OCI-LY1 (cell line): ENCODE measurements around the gene MCUR1.

Source experiments
- H2AFZ ChIP-seq: fragments of 200-600 bp; sonication (generic), shearing (Covaris generic); 2 replicates; pipeline ENCODE4 v1.6.0; 2014; ENCODE audit warnings: antibody characterized with exemption, mild to moderate bottlenecking, low read length
- H3F3A ChIP-seq: fragments of 200-600 bp; sonication (generic), shearing (Covaris generic); 2 replicates; pipeline ENCODE4 v1.6.0; 2014; ENCODE audit warnings: mild to moderate bottlenecking, antibody characterized with exemption, low read length, moderate library complexity; ENCODE audit not compliant: insufficient read depth
- H3K27ac ChIP-seq: fragments of 200-600 bp; sonication (generic); 2 replicates; pipeline ENCODE4 v1.5.1; 2014; ENCODE audit warnings: low read length, mixed run types, mild to moderate bottlenecking, low read depth; ENCODE audit not compliant: poor library complexity, severe bottlenecking
- H3K27me3 ChIP-seq: fragments of 200-600 bp; sonication (generic); 2 replicates; pipeline ENCODE4 v1.6.0; 2014; ENCODE audit warnings: antibody characterized with exemption, mild to moderate bottlenecking, low read length, moderate library complexity; ENCODE audit not compliant: insufficient read depth
- H3K36me3 ChIP-seq: fragments of 200-600 bp; sonication (generic); 2 replicates; pipeline ENCODE4 v1.6.1; 2014; ENCODE audit warnings: mild to moderate bottlenecking, antibody characterized with exemption, low read length, moderate library complexity, mixed read lengths; ENCODE audit not compliant: insufficient read depth
- H3K4me1 ChIP-seq: fragments of 200-600 bp; sonication (generic); 2 replicates; pipeline ENCODE4 v1.5.1; 2014; ENCODE audit warnings: mild to moderate bottlenecking, low read length, moderate library complexity; ENCODE audit not compliant: insufficient read depth, severe bottlenecking
- H3K4me2 ChIP-seq: fragments of 200-600 bp; sonication (generic), shearing (Covaris generic); 2 replicates; pipeline ENCODE4 v1.6.1; 2014; ENCODE audit warnings: low read length
- H3K4me3 ChIP-seq: fragments of 200-600 bp; sonication (generic); 2 replicates; pipeline ENCODE4 v1.5.1; 2014; ENCODE audit warnings: low read length, low read depth, mild to moderate bottlenecking, mixed read lengths; ENCODE audit not compliant: poor library complexity, severe bottlenecking
- H3K79me2 ChIP-seq: fragments of 200-600 bp; shearing (Covaris generic); 2 replicates; pipeline ENCODE4 v1.6.1; 2016; ENCODE audit warnings: mixed run types, low read length, mixed read lengths; ENCODE audit not compliant: insufficient read depth
- H3K9ac ChIP-seq: fragments of 200-600 bp; sonication (generic), shearing (Covaris generic); 2 replicates; pipeline ENCODE4 v1.6.1; 2014; ENCODE audit warnings: mild to moderate bottlenecking, low read length, mixed read lengths
- H3K9me2 ChIP-seq: fragments of 200-600 bp; sonication (generic), shearing (Covaris generic); 2 replicates; pipeline ENCODE4 v1.6.1; 2014; ENCODE audit warnings: low read depth, mild to moderate bottlenecking, low read length, mixed read lengths
- H3K9me3 ChIP-seq: fragments of 200-600 bp; shearing (Covaris generic); 2 replicates; pipeline ENCODE4 v1.6.1; 2014; ENCODE audit warnings: low read length, mixed read lengths
- H4K20me1 ChIP-seq: fragments of 200-600 bp; sonication (generic), shearing (Covaris generic); 2 replicates; pipeline ENCODE4 v1.6.0; 2016; ENCODE audit warnings: mild to moderate bottlenecking, low read length; ENCODE audit not compliant: insufficient read depth
- EZH2 ChIP-seq: fragments of 200-600 bp; sonication (generic), shearing (Covaris generic); IDR thresholded peaks from 2 replicates; pipeline ENCODE4 v1.8.0; 2017; ENCODE audit warnings: borderline replicate concordance, mixed run types, mild to moderate bottlenecking, antibody characterized with exemption, low read length, moderate library complexity, mixed read lengths
- TF ChIP-seq, protein P1 (sequence below): fragments of 200-600 bp; sonication (generic), shearing (Covaris generic); IDR thresholded peaks from 2 replicates; pipeline ENCODE4 v1.5.1; 2017; ENCODE audit warnings: mild to moderate bottlenecking, antibody characterized with exemption, low read length, moderate library complexity, mixed read lengths

MCUR1 gene

DNA sequence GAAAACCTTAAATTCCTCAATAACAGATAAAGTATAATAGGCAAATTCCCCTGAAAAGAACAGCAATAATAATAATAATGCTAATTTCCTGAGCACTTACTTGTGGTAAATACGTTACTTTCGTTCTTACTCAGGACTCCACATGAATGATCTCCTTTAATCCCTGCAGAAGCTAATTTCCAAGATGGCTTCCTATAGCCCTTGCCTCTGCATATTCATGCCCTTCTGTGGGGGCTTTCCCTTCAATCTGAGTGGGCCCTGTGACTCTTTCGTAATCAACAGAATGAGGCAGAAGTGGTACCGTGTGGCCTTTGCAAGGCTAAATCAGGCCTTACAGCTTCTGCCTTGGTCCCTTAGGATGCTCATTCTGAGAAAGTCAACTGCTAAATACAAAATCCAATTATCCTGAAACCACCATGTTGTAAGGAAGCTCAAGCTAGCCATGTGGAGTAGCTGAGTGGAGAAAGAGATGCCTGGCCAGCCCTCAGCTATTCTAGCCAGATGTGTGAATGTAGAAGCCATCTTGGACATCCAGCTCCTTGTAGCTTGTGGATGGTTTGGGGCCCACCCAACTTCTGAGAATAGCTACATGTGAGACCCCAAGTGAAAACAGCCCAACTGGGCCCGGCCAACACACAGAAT, 50.5 kb downstream of the MCUR1 start:
- Histone ChIP-seq H4K20me1 (no peaks in the 10 kb centered on the region), H3K9me3 (no peaks in the 10 kb centered on the region), H3K36me3 (no peaks in the 10 kb centered on the region), H3K79me2 (no peaks in the 10 kb centered on the region), H3K4me2 (no peak overlapping the region), H3K4me3 (no peak overlapping the region), H3K9ac (no peak overlapping the region), H3K4me1 (peaks cover 26% of the 10 kb centered on the region), H3F3A (no peaks in the 10 kb centered on the region), H3K27ac (no peak overlapping the region), H3K27me3 (no peaks in the 10 kb centered on the region), H2AFZ (no peak overlapping the region), H3K9me2 (no peaks in the 10 kb centered on the region)
- TF ChIP-seq, protein P1, sequence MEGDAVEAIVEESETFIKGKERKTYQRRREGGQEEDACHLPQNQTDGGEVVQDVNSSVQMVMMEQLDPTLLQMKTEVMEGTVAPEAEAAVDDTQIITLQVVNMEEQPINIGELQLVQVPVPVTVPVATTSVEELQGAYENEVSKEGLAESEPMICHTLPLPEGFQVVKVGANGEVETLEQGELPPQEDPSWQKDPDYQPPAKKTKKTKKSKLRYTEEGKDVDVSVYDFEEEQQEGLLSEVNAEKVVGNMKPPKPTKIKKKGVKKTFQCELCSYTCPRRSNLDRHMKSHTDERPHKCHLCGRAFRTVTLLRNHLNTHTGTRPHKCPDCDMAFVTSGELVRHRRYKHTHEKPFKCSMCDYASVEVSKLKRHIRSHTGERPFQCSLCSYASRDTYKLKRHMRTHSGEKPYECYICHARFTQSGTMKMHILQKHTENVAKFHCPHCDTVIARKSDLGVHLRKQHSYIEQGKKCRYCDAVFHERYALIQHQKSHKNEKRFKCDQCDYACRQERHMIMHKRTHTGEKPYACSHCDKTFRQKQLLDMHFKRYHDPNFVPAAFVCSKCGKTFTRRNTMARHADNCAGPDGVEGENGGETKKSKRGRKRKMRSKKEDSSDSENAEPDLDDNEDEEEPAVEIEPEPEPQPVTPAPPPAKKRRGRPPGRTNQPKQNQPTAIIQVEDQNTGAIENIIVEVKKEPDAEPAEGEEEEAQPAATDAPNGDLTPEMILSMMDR = no peak
- no peak for TF ChIP-seq EZH2

GRCh38 chr6:13762611-13763441, 51.5 kb downstream of the MCUR1 start:
- H3K4me2 ChIP-seq = no peak overlapping the region

DNA sequence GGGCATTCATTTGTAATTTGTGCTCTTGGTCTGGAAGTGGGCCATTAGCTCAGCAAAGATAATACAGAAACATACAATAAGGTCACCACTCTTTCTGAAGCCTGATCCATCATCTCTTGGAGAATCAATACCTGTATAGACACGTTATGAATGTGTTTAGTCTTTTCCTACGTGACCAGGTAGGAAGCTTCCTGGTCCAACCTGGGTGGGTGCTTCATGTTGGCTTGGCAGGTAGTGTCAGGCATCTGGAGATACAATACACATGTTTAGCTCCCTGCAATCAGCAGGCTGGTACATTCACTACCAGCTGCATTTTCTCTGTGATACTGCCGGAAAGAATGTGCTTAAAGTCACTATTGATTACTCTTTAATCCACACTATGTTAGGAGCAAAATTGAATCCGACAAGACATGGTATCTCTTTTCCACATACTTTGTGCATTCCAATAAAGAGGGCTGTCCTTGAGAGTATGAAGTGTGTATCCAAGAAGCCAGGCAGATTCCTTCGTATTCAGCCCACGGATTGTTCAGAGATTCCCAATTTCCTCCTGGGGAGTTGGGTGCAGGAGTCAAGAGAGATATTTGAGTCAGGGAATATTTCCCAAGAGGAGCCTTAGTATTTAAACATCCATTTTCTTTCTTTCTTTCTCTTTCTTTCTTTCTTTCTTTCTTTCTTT, 52.9 kb downstream of the MCUR1 start:
- Histone ChIP-seq H3K79me2 (no peaks in the 10 kb centered on the region), H3K4me1 (peaks cover 16% of the 10 kb centered on the region), H3K27ac (no peak overlapping the region), H3K9ac (no peak overlapping the region), H2AFZ (no peak overlapping the region), H3K9me3 (no peaks in the 10 kb centered on the region), H3K4me3 (no peak overlapping the region), H3K36me3 (no peaks in the 10 kb centered on the region), H4K20me1 (no peaks in the 10 kb centered on the region), H3K9me2 (no peaks in the 10 kb centered on the region), H3F3A (no peaks in the 10 kb centered on the region), H3K4me2 (no peak overlapping the region), H3K27me3 (no peaks in the 10 kb centered on the region)
- TF ChIP-seq, protein P1 = no peak

More at GRCh38 chr6:13762611-13763441, 51.5 kb downstream of the MCUR1 start:
- Histone ChIP-seq H3K79me2 (no peaks in the 10 kb centered on the region), H3K9me3 (no peaks in the 10 kb centered on the region), H3K27ac (no peak overlapping the region), H3F3A (no peaks in the 10 kb centered on the region), H3K4me3 (no peak overlapping the region), H3K4me1 (peaks cover 26% of the 10 kb centered on the region), H3K9me2 (no peaks in the 10 kb centered on the region), H3K9ac (no peak overlapping the region), H2AFZ (no peak overlapping the region), H4K20me1 (no peaks in the 10 kb centered on the region), H3K27me3 (no peaks in the 10 kb centered on the region), H3K36me3 (no peaks in the 10 kb centered on the region)
- no peak for TF ChIP-seq EZH2
- TF ChIP-seq, protein P1 = no peak
